ENCODE results near the gene SUSD4.
A peak's percentile ranks its signal among the peaks of the same experiment; 100 is the strongest.

SUSD4 gene

DNA sequence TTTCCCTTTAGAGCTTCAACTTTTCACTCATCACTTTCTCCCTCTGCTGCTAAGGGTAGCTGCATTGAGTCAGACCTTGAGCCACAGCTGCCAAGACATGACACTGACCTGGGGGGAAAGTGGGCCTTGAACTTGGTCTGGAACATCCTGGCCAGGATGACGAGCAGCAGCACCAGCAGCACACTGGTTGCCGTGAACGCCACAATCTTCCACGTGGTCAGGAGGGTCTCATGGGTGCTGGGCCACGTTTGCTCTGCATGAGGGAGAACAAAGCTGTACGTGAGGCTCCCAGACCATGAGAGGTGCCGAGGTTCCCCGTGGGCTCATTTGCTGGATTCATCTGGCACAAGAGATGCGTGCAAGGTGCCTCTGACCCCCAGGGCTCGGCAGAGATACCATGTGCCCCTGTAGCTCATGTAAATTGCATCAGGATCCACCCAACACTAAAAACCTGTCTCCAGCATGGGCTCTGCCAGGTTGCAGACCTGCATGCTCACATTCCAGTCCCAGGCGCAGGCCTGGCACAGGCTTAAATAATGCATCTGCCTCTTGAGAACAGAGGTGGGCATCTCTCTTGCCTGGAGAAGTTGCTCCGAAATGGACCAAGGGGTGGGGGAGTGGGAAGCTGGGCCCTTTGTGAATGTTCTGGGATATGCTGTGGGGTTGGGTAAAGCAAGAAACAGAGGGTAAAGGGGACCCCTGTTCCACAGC is 136.3 kb downstream of the SUSD4 start:
- DNase-seq: no peak

DNA sequence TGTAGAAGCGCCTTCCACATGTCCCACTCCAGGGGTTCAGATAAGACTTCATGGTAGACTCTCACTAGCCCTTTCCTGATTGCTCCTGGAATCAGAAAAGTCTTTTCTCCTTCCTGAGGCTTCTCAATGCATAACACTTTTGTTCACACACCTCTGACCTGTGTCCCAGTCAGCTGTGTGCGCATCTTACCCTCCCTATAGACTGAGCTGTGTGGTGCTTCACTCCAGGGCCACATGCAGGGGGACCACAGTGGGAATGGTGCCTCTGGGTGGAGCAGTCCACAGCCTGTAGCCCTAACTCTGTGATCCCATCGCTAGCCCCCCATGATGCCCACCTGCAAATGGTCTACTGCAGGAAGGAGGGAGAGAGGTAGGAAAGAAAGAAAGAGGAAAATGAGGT is 136.9 kb downstream of the SUSD4 start:
- no peak for DNase-seq

DNA sequence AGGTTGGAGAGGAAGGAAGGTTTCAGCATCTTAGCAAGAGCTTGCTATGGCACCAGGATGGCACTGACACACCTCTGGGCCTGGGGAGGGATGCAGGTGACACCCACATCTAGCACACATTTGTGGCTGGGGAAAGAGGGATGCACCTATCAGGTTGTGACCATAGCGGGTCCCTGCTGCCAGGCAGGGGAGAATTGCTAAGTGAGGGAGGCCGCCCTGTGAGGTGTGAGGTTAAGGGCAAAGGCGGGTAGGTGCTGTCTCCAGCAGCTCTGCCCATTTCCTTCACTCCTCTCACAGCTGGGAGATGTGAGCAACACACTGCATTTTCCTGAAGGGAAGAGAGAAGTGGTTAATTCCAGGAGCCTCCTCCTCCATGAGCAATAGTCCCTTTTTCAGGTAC is 137.7 kb downstream of the SUSD4 start:
- no peak for DNase-seq

DNA sequence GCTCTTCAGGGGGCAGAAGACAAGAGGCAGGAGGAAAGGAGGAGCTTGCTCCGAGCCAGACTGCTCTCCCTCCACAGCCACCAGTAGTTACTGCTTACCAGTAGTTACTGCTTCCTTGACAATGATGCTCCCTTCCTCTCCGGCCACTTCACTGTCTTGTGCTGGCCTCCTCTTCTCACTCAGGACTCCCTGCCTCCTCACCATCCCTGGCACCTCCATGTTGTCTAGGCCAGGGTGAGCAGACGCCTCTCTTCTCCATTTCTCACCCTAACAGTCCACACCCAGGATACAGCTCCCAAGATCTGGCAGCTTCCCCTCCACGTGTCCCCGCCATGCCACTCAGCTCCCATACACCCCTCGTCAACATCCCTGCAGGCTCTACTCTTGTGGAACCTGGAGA is 138.5 kb downstream of the SUSD4 start:
- DNase-seq: no peak

DNA sequence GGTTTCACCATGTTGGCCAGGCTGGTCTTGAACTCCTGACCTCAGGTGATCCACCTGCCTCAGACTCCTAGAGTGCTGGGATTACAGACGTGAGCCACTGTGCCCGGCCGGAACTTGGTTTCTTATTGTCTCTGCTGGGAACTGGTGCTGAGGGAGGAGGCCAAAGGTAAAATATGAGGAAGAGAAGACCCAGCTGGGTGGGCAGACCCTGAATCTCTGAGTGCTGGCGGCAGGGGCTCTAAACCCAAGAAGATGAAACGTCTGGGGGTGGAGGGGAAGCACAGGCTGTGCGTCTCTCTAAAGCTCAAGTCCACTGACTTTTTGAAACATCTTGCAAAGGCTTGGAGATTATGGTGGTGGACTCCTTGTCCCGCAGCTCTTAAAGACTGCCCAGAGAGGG is 138.9 kb downstream of the SUSD4 start:
- DNase-seq: no peak

DNA sequence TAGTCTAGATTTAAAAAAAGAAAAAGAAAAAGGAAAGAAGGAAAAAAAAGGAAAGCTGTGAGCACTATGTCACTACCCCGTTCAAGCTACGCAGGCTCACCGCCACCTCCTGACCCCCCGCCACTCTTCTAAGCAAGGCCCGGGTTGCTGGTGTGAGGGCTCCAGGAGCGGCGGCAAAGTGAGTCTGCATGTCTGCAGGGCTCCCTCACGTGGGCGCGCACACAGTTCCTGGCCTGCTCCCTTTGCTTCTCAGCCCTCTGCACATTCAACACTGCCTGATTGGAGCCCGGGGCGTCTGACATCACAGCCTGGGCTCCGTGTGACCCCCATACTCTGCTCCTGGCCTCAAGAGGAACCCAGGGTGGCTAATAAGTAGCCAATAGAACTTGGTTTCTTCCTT is 139.5 kb downstream of the SUSD4 start:
- DNase-seq: no peak

DNA sequence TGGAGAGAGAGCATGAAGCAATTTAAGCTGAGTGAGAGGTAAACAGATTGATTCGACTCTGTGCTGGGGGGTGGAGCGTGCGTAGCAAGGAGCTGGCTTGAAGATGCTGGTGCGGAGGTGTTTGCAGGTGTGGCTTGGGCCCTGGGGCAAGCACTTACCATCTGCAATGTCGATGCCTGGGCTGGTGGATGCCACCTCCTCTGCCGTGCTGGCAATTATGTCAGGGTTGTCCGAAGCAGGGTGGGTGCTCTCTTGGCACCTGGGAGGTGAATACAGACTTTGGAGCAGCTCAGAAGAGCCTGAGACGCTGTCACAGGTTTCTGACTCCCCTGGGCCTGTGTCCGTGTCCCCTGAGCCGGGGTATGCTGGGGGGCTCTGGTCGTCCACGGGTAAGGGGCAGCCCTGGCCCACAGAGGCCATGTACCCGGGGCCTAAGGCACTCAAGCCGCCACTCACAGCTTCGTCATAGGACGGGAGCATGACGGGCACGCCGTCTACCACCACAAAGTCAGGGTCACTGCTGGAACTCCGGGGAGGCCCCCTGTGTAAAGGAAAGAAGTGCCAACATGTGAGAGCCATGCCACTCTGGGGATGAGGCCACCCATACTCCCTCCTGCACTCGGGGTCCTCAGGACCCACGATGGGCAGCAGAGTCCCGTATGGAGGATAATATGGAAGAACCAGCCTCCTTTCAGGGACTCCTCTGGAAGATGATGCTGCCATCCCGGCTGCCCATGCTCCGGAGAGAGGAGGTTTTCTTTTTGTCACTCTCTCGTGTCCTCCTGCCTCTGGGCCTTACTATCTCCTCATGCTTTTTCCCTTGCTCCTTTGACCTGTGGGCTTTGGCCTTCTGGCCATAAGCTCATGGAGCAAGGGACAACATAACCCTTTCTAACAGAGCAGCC is 140.6 kb downstream of the SUSD4 start:
- no peak for DNase-seq

DNA sequence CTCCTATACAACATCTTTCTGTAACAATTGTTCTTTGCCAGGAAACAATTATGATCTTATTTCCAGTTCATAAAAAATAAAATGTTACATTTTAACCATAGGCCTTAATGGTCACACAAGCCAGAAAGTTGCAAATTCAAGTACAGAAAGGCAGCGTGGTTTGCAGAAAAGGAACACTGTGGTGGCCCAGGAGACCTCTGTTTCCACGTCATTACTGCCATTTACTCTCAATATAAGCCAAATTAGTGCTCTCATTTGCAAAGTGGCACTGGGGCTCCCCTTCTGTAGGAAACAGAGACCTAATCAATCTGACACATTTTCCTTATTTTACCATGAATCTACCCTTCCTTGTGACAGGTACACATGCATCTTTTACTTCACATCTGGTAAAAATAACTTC is 141.6 kb downstream of the SUSD4 start:
- DNase-seq: no peak

DNA sequence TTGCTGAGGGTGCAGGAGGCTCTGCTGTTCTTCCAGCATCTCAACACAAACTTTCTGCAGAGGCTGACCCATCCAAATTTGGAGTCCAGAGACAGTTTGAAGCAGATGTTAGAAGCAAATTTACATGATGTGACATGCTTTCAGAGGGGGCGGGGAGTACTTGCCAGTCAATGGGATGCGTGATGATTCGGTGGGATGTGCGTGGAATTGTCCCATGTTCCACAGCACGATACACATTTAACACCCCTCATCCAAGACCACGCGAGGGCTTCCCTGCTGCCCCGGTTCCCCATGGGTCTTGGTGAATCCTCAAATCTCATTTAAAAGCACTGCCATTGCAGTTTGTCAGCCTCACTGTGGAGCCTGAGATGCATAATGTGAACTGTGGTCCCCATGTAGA is 142.3 kb downstream of the SUSD4 start:
- no peak for DNase-seq

DNA sequence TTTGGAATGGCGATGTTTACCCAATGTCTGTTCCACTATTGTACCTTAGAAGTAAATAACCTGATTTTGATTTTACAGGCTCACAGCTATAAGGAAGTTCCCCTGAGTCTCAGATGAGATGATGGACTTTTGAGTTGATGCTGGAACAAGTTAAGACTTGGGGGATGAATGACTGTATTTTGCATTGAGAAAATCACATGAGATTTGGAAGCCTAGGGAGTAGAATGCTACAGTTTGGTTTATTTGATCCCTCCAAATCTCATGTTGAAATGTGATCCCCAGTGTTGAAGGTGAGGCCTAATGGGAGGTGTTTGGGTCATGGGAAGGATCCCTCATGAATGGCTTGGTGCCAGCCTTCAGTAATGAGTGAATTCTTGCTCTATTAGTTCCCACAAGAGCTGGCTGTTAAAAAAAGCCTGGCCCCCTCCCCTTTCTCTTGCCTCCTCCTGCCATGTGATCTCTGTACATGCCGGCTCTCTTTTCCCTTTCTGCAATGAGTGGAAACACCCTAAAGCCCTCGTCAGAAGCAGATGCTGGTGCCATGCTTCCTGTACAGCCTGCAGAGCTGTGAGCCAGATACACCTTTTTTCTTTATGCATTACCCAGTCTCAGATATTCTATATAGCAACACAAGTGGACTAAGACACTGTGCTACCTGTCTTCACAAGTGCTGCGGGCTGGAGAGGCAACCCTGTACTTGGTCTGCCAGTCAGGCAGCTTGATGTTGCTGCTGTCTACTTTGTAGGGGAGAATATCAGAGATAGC is 143.9 kb downstream of the SUSD4 start:
- DNase-seq: no peak

DNA sequence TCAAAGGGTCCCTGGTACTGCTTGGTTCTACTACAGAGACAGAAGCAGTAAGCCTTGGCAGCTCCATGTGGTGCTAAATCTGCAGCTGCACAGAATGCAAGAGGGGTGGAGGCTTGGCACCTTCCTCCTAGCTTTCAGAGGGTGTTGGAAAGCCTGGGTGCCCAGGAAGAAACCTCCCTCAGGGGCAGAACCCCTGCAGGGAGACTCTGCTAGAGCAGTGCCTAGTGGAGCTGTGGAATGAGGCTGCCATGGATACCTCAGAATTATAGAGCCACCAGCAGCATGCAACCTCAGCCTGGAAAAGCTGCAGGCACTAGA is 144.7 kb downstream of the SUSD4 start:
- DNase-seq: no peak

DNA sequence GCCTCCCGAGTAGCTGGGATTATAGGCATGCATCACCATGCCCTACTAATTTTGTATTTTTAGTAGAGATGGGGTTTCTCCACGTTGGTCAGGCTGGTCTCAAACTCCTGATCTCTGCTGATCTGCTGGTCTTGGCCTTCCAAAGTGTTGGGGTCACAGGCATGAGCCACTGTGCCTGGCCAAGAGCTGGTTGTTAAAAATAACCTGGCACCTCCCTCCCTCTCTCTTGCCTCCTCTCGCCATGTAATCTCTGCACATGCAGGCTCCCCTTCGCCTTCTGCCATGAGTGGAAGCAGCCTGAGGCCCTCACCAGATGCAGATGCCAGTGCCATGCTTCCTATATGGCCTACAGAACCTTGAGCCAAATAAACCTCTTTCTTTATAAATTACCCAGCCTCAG is 146.2 kb downstream of the SUSD4 start:
- no peak for DNase-seq

DNA sequence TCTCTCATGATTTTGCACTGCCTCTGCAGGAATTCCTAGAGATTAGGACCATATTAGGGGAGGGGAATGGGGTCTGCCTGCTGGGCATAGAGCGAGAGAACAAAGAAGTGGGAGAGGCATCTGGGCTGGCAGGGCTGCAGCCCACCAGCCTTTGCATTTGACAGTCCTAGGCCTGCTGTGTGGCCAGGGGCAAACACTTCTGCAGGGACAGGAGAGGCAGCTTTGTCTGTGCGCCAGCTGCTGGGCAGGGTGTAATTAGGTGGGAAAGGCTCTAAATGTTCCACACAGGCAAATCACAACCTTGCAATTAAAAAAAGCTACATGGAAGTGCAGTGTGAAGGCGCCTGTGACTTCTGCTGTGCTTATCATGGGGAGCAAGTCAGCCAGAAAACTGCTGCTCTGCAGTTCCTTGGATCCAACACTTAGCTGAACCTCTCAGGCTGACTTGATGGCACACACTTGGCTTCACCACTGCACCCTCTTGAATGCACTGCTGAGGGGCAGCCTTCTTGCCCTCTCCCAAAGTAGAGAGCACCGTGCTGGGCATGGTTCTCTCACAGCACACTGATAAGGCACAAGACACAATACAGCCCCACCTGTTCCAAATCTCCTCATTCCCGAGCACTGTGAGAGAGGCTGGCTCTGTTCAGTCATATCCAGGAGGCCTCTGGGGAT is 147.3 kb downstream of the SUSD4 start:
- no peak for DNase-seq

DNA sequence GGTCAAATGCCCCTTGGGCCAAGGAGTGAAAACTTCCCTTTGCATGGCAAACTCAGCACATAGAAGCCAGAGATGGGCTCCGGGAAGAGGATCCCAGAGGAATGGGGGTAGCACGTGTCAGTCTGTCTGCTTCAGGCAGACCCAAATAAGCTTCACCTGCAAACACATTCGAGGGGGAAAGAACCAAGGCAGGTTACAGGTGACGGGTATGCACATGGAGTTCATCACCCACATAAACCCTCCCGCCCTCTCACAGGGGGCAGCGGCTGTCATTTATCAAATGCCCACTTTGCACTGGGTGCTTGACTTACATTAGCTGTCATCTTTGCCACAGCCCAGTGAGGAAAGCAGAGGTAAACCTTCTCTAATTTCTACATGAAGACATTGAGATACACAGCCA is 147.9 kb downstream of the SUSD4 start:
- DNase-seq: no peak

DNA sequence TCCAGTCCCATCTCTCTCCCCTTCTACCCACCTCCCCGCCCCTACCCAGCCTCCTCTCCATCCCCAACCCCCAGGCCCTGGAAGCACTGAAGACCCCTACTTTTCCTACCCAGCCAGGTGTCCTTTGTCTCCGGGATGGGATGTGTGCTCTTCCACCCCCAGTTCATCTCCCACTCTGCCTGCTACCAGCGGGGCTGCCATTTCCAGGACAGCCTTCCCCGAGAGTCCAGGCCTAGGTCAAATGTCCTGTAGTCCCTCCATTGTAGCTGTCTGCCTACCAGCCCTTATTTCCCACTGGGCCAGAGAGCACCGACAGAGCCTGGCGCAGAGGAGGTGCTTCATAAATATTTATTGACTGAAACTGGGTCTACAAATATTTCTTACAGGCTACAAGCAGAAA is 148.9 kb downstream of the SUSD4 start:
- no peak for DNase-seq

DNA sequence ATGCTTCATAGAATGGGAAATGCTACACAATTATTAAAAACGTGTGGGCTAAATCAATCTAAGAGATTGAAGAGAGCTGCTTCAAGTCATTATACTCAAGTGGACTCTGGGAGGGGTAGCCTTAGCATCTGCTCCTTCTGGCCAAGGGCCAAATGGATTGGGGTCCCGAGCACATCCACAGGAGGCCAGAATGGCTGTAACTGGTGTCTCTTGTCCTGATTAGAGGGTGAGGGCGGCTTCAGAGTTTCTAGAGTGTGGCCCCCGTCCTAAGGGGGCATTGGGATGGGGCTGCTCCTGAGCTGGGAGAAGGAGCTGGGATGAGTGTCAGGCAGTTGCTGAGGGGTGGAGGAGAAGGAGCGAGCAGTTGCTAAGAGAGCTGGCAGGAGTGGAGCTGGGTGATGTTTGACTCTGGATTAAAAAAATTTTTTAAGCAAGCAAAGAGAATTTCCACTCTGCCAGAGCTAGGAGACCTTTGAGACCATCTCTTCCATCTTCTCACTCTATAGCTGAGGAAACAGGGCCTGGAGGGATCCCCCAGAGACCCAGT is 149.6 kb downstream of the SUSD4 start:
- DNase-seq: no peak

DNA sequence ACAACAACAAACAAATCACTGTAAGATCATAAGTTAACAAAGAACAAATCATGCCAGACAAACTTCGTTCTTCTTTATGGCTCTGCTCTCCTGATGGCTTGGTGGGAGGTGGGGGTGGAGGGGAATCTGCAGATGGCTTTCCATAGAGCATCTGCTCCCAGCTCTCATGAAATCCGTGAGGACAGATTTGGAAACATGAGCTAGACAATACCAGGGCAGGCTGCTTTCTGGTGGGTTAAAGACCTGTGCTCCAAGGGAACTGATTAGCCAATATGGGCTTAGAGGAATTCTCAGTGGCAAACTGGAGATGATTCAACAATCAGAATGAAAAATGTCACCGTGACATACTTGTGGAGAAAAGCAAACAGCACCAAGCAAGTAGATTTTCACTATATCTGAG is 151.5 kb downstream of the SUSD4 start:
- DNase-seq: no peak

DNA sequence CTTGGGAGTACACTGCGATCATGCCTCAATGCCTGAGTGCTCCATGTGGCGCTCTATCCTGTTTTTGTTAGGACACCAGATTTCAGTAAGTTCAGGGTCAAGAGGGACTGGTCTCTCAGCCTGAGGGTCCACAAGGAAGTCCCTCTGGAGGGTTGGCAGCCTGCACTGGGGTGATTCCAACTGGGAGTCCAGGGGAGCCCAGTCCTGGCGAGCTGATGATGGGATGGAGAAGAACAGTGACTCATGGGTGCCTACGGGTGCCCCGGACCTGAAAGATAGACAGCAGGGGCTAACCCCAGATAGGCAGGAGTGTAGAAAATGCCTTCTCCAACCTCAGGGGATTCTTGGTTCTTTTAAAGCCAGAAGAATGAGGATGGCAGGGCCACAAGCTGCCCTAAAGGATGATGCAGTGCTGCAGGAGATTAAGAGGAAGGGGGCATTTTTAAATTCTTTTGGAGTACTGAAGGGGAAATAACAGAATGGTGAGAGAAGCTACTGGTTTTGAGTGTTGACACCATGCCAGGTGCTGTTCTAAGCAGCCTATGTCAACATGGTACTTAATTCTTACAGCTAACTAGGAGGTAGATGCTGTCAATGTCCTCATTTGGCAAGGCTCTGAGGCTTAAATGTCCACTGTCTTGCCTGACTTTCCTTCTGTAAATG is 152.5 kb downstream of the SUSD4 start:
- DNase-seq: no peak

DNA sequence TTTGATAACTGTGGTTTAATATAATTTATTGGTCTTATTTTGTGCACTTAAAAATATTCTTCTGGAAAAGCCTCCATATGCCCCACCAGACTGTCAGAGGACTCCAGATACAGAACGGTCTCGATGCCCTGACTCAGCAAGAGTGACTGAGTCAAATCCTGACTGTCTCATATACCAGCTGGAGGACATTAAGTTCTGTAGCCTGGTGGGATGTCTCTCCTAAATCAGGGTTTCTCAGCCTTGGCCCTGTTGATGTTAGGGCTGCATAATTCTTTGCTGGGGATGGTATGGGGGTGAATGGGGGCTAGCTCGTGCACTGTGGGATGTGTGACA is 153.2 kb downstream of the SUSD4 start:
- peak; percentile 49 for DNase-seq

DNA sequence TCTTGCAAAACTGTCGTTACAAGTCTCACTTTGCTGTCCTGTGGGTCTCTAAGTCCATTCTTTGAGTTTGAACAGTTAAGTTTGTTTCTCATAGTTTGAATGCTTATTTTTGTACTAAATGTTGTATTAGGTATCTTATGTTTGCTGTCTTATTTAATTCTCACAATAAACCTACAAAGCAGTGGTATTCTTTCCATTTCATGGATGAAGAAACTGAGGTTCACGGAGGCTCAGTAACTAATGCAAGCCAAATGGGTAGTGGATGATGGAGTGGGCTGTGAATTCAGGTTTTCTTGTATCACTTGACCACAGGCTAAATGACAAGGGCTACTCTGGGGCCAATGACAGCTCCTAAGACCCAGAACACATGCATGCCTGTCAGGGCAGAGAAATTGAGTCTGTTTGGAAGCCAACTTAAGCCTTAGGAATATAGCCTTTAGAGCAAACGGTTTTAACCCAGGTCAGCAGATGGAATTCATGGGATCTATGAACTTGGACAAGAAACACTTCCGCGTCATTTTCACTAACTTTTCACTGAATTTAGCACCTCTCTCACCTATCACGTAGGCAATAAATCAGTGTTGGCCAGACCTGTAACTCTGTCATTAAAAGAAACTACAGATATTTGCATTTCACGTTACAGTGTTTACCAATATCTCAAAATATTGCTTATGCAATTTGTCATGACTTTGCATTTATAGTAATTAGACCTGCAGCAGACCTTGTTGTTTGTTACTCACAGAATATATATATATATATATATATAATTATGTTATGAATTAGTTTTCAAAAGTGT is 153.8 kb downstream of the SUSD4 start:
- DNase-seq: no peak

DNA sequence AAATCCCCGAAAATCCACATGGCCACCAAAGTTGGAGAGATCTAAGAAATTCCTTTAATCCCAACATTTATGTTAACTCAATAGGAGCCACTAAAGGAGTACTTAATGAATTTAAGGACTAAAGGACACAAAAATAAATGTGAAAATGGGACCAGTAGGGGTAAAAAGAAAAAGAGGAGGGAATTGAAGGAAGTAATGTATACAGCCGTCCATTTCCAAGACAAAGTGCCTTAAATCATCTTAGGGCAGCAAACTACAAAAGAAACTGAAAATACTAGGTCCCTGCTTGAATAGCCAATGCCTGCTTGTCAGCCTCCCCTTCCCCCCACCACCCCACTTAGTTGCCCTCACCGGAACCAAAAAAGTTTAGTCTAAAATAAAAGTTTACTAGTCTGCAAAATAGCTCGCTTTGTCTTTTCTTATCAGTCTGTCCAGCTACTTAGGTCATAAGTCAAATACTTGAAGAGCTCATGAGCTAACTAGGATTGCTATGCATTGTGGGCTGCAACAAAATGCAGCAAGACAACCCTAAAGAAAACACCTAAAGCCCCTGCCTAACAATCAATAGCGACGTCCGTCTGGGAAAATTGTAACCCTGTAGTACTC is 154.6 kb downstream of the SUSD4 start:
- DNase-seq: no peak

All from fibroblast of skin of abdomen (primary cell).